IMR-90 (cell line): ENCODE data around the gene SLC34A3.

Source experiments
- POLR2A ChIP-seq: IDR thresholded peaks from 2 replicates; pipeline ENCODE4 v1.6.1; 2012; ENCODE audit warnings: mild to moderate bottlenecking, low read depth, low read length
- TF ChIP-seq, protein P1 (sequence below): conservative IDR thresholded peaks from 2 replicates; pipeline ENCODE4 v1.5.1; 2012; ENCODE audit warnings: mild to moderate bottlenecking, low read depth, low read length, improper control_type of control experiment
- TF ChIP-seq, protein P2 (sequence below): fragments of 150-350 bp; IDR thresholded peaks from 2 replicates; pipeline ENCODE4 v1.6.1; 2016; ENCODE audit warnings: low read depth, mild to moderate bottlenecking, low read length, moderate library complexity, borderline replicate concordance

DNA sequence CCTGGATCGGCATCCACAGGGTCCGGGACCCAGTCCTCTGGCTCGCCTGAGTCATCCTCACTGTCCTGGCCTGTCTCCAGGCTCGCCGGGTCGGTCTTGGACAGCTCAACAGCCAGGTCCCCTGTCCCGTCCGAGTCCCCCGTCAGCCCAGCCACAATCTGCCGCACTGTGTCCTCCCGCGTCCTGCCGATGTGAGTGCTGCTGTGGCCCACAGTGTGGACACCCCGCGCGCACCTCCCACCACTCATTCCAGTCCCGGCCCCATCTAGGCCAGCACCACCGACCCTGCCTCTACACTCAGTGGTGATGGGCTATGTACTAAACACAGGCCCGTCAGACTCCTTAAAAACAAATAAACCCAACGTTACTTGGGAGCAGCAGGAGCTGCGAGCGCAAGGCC, 49.0 kb upstream of the SLC34A3 start:
- TF ChIP-seq, protein P1, sequence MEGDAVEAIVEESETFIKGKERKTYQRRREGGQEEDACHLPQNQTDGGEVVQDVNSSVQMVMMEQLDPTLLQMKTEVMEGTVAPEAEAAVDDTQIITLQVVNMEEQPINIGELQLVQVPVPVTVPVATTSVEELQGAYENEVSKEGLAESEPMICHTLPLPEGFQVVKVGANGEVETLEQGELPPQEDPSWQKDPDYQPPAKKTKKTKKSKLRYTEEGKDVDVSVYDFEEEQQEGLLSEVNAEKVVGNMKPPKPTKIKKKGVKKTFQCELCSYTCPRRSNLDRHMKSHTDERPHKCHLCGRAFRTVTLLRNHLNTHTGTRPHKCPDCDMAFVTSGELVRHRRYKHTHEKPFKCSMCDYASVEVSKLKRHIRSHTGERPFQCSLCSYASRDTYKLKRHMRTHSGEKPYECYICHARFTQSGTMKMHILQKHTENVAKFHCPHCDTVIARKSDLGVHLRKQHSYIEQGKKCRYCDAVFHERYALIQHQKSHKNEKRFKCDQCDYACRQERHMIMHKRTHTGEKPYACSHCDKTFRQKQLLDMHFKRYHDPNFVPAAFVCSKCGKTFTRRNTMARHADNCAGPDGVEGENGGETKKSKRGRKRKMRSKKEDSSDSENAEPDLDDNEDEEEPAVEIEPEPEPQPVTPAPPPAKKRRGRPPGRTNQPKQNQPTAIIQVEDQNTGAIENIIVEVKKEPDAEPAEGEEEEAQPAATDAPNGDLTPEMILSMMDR = no peak
- TF ChIP-seq POLR2A = no peak
- TF ChIP-seq, protein P2, sequence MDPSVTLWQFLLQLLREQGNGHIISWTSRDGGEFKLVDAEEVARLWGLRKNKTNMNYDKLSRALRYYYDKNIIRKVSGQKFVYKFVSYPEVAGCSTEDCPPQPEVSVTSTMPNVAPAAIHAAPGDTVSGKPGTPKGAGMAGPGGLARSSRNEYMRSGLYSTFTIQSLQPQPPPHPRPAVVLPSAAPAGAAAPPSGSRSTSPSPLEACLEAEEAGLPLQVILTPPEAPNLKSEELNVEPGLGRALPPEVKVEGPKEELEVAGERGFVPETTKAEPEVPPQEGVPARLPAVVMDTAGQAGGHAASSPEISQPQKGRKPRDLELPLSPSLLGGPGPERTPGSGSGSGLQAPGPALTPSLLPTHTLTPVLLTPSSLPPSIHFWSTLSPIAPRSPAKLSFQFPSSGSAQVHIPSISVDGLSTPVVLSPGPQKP = no peak
